ENCODE results near the gene SUGP2.

SUGP2 gene

GRCh38 chr19:19052921-19053320, 19.6 kb upstream of the SUGP2 start:
- Histone ChIP-seq H2BK5ac (ENCODE audit: low read depth, low read length, poor library complexity, severe bottlenecking) (no peak overlapping the region), H3K36me3 (ENCODE audit: control insufficient read depth in 1 of 2, insufficient read depth in 2 of 2, low read depth in 1 of 2, low read length in 2 of 2) (peaks cover 55 to 64% of the 10 kb centered on the region in 2 experiments), H3K4me3 (ENCODE audit: insufficient read depth in 1 of 2, low read depth in 1 of 2, low read length in 2 of 2) (no peak overlapping the region), H3K9ac (ENCODE audit: low read length) (no peak overlapping the region), H2BK12ac (ENCODE audit: low read length in 2 of 2) (no peak overlapping the region), H3K23ac (ENCODE audit: low read length in 2 of 2) (no peak overlapping the region), H3K4me2 (ENCODE audit: low read length, poor library complexity, severe bottlenecking) (no peak overlapping the region), H3K18ac (ENCODE audit: low read depth in 1 of 2, low read length in 2 of 2) (no peak overlapping the region), H3K14ac (ENCODE audit: low read length in 2 of 2) (no peak overlapping the region), H3K27me3 (ENCODE audit: control insufficient read depth in 1 of 2, insufficient read depth in 1 of 2, low read length in 2 of 2) (no peaks in the 10 kb centered on the region), H4K91ac (ENCODE audit: low read length) (no peak overlapping the region), H3K4me1 (ENCODE audit: control insufficient read depth, insufficient read depth, low read depth, low read length) (peaks cover 5% of the 10 kb centered on the region), H2AK5ac (ENCODE audit: low read length, severe bottlenecking) (no peak overlapping the region), H3K79me1 (replicated peaks; ENCODE audit: low read length, poor library complexity, severe bottlenecking) (peaks cover 20% of the 10 kb centered on the region), H3K27ac (ENCODE audit: low read length, poor library complexity, severe bottlenecking) (no peak overlapping the region), H3K4ac (ENCODE audit: low read depth in 1 of 2, low read length in 2 of 2) (no peak overlapping the region), H2BK15ac (ENCODE audit: low read depth, poor library complexity, severe bottlenecking) (no peak overlapping the region), H3K9me3 (ENCODE audit: control insufficient read depth, low read length) (no peaks in the 10 kb centered on the region), H4K8ac (ENCODE audit: low read length) (no peak overlapping the region), H2BK120ac (ENCODE audit: low read depth, low read length) (no peak overlapping the region), H2AFZ (ENCODE audit: low read depth, low read length) (no peak overlapping the region)
- no peak for DNase-seq
- 100% methylated on average over 1 of the region's 1 CpG for WGBS

DNA sequence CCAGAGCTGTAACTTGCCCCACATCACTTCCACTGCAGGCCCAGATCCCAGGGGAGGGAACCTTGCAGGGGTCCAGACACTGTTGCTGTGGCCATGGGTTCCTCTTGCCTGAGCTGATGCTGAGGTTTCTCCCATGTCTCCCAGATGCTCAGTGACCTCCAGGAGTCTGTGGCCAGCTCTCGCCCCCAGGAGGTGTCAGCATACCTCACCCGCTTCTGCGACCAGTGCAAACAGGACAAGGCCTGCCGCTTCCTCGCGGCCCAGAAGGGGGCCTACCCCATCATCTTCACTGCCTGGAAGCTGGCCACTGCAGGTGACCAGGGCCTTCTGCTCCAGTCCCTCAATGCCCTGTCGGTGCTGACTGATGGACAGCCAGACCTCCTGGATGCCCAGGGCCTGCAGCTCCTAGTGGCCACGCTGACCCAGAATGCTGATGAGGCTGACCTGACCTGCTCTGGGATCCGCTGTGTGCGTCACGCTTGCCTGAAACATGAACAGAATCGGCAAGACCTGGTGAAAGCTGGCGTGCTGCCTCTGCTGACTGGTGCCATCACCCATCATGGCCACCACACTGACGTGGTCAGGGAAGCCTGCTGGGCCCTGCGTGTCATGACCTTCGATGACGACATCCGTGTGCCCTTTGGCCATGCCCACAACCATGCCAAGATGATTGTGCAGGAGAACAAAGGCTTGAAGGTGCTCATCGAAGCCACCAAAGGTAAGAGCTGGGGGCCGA, 18.3 kb upstream of the SUGP2 start:
- DNase-seq, result no peak
- Histone ChIP-seq H3K14ac (ENCODE audit: low read length in 2 of 2) (no peak overlapping the region), H3K27ac (ENCODE audit: low read length, poor library complexity, severe bottlenecking) (no peak overlapping the region), H4K8ac (ENCODE audit: low read length) (no peak overlapping the region), H3K36me3 (ENCODE audit: control insufficient read depth in 1 of 2, insufficient read depth in 2 of 2, low read depth in 1 of 2, low read length in 2 of 2) (peaks cover 44 to 62% of the 10 kb centered on the region in 2 experiments), H3K18ac (ENCODE audit: low read depth in 1 of 2, low read length in 2 of 2) (no peak overlapping the region), H3K9ac (ENCODE audit: low read length) (no peak overlapping the region), H2BK15ac (ENCODE audit: low read depth, poor library complexity, severe bottlenecking) (no peak overlapping the region), H3K4ac (ENCODE audit: low read depth in 1 of 2, low read length in 2 of 2) (no peak overlapping the region), H3K79me1 (replicated peaks; ENCODE audit: low read length, poor library complexity, severe bottlenecking) (peaks cover 17% of the 10 kb centered on the region), H2BK12ac (ENCODE audit: low read length in 2 of 2) (no peak overlapping the region), H3K4me1 (ENCODE audit: control insufficient read depth, insufficient read depth, low read depth, low read length) (peaks cover 2% of the 10 kb centered on the region), H3K23ac (ENCODE audit: low read length in 2 of 2) (no peak overlapping the region), H3K4me3 (ENCODE audit: insufficient read depth in 1 of 2, low read depth in 1 of 2, low read length in 2 of 2) (no peak overlapping the region), H2AFZ (ENCODE audit: low read depth, low read length) (no peak overlapping the region), H4K91ac (ENCODE audit: low read length) (no peak overlapping the region), H3K27me3 (ENCODE audit: control insufficient read depth in 1 of 2, insufficient read depth in 1 of 2, low read length in 2 of 2) (no peaks in the 10 kb centered on the region), H2BK120ac (ENCODE audit: low read depth, low read length) (no peak overlapping the region), H3K4me2 (ENCODE audit: low read length, poor library complexity, severe bottlenecking) (no peak overlapping the region), H3K9me3 (ENCODE audit: control insufficient read depth, low read length) (no peaks in the 10 kb centered on the region), H2BK5ac (ENCODE audit: low read depth, low read length, poor library complexity, severe bottlenecking) (no peak overlapping the region), H2AK5ac (ENCODE audit: low read length, severe bottlenecking) (no peak overlapping the region)
- WGBS, result 96% methylated on average over 20 of the region's 20 CpGs

- Histone ChIP-seq H3K27me3 (ENCODE audit: control insufficient read depth in 1 of 2, insufficient read depth in 1 of 2, low read length in 2 of 2) (no peaks in the 10 kb centered on the region), H3K9ac (ENCODE audit: low read length) (no peak overlapping the region), H2BK120ac (ENCODE audit: low read depth, low read length) (no peak overlapping the region), H2AFZ (ENCODE audit: low read depth, low read length) (no peak overlapping the region), H3K14ac (ENCODE audit: low read length in 2 of 2) (no peak overlapping the region), H4K8ac (ENCODE audit: low read length) (no peak overlapping the region), H3K4ac (ENCODE audit: low read depth in 1 of 2, low read length in 2 of 2) (no peak overlapping the region), H3K23ac (ENCODE audit: low read length in 2 of 2) (no peak overlapping the region), H3K36me3 (ENCODE audit: control insufficient read depth in 1 of 2, insufficient read depth in 2 of 2, low read depth in 1 of 2, low read length in 2 of 2) (peaks cover 42 to 60% of the 10 kb centered on the region in 2 experiments), H2BK15ac (ENCODE audit: low read depth, poor library complexity, severe bottlenecking) (no peak overlapping the region), H2BK5ac (ENCODE audit: low read depth, low read length, poor library complexity, severe bottlenecking) (no peak overlapping the region), H3K18ac (ENCODE audit: low read depth in 1 of 2, low read length in 2 of 2) (no peak overlapping the region), H3K9me3 (ENCODE audit: control insufficient read depth, low read length) (no peaks in the 10 kb centered on the region), H3K27ac (ENCODE audit: low read length, poor library complexity, severe bottlenecking) (no peak overlapping the region), H2BK12ac (ENCODE audit: low read length in 2 of 2) (no peak overlapping the region), H2AK5ac (ENCODE audit: low read length, severe bottlenecking) (no peak overlapping the region), H3K4me3 (ENCODE audit: insufficient read depth in 1 of 2, low read depth in 1 of 2, low read length in 2 of 2) (no peak overlapping the region), H3K4me1 (ENCODE audit: control insufficient read depth, insufficient read depth, low read depth, low read length) (peaks cover under 1% of the 10 kb centered on the region), H4K91ac (ENCODE audit: low read length) (no peak overlapping the region), H3K79me1 (replicated peaks; ENCODE audit: low read length, poor library complexity, severe bottlenecking) (peaks cover 19% of the 10 kb centered on the region), H3K4me2 (ENCODE audit: low read length, poor library complexity, severe bottlenecking) (no peak overlapping the region)
- 99% methylated on average over 2 of the region's 2 CpGs for whole genome bisulfite sequencing
- DNase-seq, result no peak
Observed at GRCh38 chr19:19050731-19051130, 17.4 kb upstream of the SUGP2 start.

DNA sequence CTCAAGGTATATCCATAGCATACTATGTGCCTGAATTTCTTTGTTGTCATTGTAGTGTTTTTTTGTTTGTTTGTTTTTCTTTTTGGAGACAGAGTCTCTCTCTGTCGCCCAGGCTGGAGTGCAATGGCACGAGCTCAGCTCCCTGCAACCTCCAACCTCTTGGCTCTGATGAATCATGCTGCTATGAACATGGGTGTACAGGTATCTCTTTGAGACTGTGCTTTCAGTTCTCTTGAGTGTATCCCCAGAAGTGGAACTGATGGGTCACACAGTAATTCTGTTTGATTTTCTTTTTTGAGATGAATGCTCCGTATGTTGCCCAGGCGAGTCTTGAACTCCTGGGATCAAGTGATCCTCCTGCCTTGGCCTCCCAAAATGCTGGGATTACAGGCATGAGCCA, 16.8 kb upstream of the SUGP2 start:
- Histone ChIP-seq H2BK5ac (ENCODE audit: low read depth, low read length, poor library complexity, severe bottlenecking) (no peak overlapping the region), H3K27ac (ENCODE audit: low read length, poor library complexity, severe bottlenecking) (no peak overlapping the region), H3K18ac (ENCODE audit: low read depth in 1 of 2, low read length in 2 of 2) (no peak overlapping the region), H2BK120ac (ENCODE audit: low read depth, low read length) (no peak overlapping the region), H3K14ac (ENCODE audit: low read length in 2 of 2) (no peak overlapping the region), H3K9ac (ENCODE audit: low read length) (no peak overlapping the region), H3K4me2 (ENCODE audit: low read length, poor library complexity, severe bottlenecking) (no peak overlapping the region), H3K4me1 (ENCODE audit: control insufficient read depth, insufficient read depth, low read depth, low read length) (no peaks in the 10 kb centered on the region), H4K91ac (ENCODE audit: low read length) (no peak overlapping the region), H2BK15ac (ENCODE audit: low read depth, poor library complexity, severe bottlenecking) (no peak overlapping the region), H3K4ac (ENCODE audit: low read depth in 1 of 2, low read length in 2 of 2) (no peak overlapping the region), H3K36me3 (ENCODE audit: control insufficient read depth in 1 of 2, insufficient read depth in 2 of 2, low read depth in 1 of 2, low read length in 2 of 2) (peaks cover 37 to 55% of the 10 kb centered on the region in 2 experiments), H3K4me3 (ENCODE audit: insufficient read depth in 1 of 2, low read depth in 1 of 2, low read length in 2 of 2) (no peak overlapping the region), H3K23ac (ENCODE audit: low read length in 2 of 2) (no peak overlapping the region), H4K8ac (ENCODE audit: low read length) (no peak overlapping the region), H2AFZ (ENCODE audit: low read depth, low read length) (no peak overlapping the region), H3K27me3 (ENCODE audit: control insufficient read depth in 1 of 2, insufficient read depth in 1 of 2, low read length in 2 of 2) (no peaks in the 10 kb centered on the region), H3K79me1 (replicated peaks; ENCODE audit: low read length, poor library complexity, severe bottlenecking) (peaks cover 17% of the 10 kb centered on the region), H2AK5ac (ENCODE audit: low read length, severe bottlenecking) (no peak overlapping the region), H3K9me3 (ENCODE audit: control insufficient read depth, low read length) (no peaks in the 10 kb centered on the region), H2BK12ac (ENCODE audit: low read length in 2 of 2) (no peak overlapping the region)
- WGBS, result 93% methylated on average over 4 of the region's 4 CpGs
- DNase-seq, result no peak

Measured in mesenchymal stem cell (in vitro differentiated cells and primary cell).